ENCODE results near the gene SLC10A1.
"Not testable (repeated sequence)": the region's sequence is repeated elsewhere in the genome, so short reads cannot be mapped to it uniquely, and the experiment has no call there.

SLC10A1 gene

DNA sequence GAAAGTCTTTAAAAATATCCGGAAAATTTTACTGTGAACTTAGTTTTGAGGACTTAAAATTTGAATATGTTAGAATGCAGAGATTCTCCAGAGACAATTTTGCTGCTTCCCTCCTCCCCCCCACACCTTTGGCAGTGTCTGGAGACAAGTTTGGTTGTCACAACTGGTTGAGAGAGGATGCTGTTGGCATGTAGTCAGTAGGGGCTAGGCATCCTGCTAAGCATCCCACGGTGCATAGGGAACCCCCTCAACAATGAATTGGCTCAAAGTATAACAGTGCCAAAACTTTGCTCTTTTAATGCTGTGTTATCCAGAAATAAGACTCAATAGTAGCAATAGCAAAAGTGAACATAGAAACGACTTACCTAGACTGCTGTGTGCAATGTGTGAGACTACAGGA, 26.5 kb downstream of the SLC10A1 start:
- no peak for DNase-seq

DNA sequence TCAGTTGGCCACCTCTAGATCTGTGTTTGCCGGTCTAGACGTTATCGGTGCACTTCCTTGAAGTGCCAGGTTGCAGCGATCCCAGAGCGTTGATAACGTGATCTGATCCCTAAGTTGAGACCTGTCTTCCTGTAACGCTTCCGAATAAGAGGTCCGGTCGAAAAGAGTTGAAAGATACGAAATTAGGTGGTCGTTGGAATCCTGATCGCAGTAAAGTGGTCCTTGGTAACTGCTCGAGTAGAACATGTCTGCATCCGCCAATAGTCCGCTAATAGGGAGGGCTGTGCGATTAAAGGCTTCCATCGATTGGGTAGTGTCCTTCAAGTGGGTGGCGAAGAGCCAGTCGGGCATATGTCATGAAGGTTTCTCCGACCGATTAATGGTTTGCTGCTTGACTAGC, 27.4 kb downstream of the SLC10A1 start:
- no peak for DNase-seq

DNA sequence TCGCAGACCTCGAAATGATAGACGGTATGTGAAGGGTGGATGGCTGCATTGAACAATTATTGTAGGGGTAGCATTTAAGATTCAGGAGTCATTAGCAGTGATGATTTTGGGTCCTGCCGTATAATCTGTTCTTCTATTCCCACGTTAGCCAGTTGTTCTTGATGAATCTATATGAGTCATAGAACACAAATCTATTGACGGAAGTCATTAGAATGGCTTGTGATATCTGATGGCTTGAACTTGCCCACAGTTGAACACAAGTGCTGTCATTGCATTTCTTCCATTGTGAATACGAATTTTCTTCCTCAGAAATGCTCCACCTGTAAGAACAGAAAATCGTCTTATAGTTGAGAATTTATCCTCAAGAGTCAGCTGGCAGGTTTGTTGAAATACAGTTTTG, 28.2 kb downstream of the SLC10A1 start:
- no peak for DNase-seq

DNA sequence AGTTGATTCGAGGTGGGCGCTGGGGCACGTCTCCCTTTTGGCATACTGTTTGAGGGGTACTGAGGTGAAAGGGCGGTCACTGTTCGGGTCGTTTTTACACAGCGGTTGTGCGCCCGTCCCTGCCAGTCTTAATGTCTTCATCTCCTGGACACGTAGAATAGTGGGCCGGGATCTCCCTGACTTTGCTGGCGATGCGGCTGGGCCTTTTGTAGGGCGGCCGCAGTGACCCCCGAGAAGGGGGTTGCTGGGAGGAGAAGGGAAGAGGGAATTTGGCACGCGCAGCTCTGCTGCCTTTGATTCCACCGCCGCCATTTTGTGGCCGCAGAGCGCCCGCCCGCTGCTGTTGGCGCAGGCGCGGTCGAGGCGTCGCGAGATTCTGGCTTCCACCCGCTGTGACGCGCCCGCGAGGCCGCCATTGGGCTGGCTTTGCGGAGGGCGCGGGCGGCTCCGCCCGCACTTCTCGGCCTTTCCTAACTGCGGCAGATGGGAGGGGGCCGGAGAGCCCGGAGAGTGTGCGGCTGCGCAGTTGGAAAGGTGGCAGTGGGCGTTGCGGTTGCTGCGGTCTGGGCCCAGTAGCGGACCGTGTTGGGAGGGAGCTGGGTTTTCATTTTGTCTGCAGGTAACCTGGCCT, 29.6 kb downstream of the SLC10A1 start:
- peak; percentile 52 to 93 (median 83) for DNase-seq

DNA sequence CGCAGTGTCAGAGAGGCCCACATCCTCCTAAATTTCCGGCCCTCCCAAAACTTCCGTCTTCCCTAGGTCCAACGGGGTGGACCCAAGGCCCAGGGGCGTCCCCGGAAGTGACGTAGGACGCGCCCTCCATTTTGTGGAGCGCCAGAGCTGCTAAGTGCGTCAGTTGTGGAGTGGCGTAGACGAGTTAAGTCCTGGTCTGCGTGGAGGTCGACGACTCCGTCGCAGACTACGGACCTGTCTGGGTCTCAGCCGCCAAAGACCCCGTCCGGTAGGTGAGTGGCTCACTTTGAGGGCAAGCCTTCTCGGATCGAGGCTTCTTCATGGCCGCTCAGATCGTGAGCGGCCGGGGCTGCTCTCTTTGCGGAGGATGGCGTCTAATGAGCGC, 30.1 kb downstream of the SLC10A1 start, which contains the start of gene SRSF5:
SRSF5 (plus strand) TSS at position 159 of the 385 bp plus-strand sequence. CDS start 1,015 bp downstream, outside the sequence.
- peak; percentile 62 to 97 (median 91) for DNase-seq

DNA sequence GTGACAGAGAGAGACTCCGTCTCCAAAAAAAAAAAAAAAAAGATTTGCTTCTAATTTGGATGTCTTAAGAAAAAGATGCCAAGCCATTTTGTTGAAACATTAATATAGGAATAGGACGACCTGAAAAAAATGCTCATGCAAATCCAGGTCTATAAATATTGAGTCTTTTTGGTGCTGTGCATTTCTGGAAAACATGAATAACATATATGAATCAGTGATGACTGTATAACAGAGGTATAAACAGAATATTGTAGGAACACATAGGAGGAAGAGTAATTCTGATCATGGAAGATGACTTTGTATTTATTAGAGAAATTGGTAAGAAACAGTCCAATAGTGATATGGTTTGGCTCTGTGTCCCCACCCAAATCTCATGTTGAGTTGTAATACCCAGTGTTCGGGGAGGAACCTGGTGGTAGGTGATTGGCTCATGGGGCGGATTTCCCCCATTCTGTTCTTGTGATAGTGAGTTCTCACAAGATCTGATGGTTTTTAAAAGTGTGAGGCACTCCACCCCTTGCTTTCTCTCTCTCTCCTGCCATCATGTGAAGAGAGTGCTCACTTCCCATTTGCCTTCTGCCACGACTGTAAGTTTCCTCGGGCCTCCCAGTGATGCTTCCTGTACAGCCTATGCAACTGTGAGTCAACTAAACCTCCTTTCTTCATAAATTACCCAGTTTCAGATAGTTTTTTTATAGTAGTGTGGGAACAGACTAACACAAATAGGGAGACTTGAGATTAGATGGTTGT, 33.1 kb downstream of the SLC10A1 start:
- no peak for DNase-seq

DNA sequence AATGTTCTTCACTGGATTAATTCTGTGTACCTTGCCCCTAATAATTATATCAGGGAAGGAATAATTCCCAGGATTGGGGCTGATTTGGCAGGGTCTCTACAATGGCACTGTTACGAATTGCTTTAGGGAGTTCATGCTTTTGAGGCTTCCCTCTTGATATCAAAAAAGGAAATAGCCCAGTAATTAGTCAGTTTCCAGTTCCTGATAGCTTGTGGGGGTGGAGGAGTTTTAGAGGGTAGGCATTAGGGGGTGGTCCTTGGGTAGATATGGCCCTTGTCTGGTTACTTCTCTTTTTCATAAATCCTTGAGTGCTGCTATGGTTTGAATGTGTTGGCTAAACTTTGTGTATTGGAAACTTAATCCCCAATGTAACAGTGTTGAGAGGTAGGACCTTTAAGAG, 36.2 kb downstream of the SLC10A1 start:
- DNase-seq = no peak

DNA sequence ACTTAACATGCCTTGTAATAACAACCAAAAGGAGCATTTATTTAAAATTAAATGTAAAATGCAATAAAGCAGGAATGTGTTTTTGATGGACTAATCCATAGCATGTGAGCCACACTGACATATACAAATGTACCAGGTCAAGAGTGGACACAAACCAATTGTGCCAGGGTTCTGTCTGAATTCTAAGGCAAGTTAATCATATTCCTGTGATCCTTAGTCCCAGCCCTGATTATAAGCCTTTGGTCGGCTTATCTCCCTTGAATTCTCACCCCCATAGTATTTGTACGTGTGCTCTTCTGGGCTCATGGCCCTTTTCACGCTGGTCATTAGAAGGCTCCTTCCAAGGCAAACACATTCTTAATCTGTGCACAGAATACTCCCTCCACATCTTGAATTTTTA, 40.7 kb downstream of the SLC10A1 start:
- no peak for DNase-seq

DNA sequence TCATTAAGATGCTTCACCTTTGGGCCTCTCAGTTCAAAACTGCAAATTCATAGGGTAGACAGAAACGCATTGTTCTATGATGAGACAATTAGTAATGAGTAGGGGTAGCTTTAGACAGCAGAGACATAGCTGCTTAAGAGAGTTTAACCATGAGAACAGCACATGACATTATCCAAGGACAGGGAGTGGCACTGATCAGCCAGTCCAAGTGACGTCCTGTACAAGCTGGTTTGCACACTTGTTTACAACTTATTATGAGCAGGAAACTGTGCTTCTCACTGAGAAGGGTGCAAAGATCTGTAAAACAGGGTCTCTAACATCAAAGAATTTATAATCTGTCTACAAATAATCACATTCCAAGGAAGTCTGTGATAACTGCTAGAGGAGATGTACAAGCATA, 41.3 kb downstream of the SLC10A1 start:
- DNase-seq = no peak

DNA sequence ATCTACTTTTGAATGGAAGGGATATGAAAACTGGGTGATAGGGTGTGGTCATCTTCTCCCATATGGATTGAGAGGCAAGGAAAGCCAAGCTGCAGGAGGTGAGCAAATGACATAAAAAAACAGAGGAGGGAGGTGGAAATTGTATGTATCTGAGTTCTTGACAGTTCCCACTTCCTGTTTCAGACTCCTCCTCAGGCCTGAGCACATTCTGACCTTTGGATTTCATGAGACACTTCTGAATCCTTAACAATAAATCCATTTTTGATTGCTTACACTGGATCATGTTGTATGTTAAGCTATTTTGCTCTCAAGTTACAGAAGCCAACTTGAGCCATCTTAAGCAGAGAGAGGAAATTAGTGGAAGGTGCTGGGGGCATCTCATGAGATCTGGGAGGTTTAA, 41.7 kb downstream of the SLC10A1 start:
- no peak for DNase-seq

DNA sequence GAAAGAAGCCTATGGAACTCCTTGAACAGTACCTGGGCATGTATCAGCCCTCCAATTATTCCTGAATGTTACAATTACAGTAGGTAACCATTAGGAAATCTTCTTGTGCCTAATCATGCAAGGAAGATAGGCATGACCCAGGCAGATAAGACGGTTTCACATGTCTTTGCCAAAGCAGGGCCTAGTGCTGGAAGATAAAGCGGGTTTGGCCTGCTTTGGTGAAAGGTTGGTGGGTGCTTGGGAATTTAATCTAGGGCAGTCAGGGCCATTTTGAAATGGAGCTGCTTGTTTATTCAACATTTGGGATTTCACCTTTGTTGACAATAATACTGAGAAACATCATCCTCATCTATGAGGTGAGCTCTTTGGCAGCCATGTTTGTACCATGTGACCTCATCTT, 42.6 kb downstream of the SLC10A1 start:
- DNase-seq = no peak

DNA sequence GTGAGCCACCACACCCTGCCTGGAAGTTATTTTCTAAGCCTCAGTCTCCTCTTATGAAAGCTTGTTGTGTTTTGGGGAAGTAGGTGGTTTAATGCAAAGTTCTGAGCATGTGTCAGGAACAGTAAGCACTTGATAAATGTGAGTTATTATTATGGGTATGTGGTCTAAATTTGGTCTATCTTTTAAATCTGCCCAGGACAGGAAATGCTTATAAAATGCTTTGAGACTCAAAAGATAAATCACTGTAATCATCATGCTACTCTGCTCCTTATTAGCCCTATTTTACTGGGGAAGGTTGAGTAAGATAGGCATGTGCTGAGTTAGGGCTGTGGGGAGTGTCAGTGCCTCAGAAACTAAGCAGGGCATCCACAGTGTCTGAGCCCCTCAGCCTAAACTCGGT, 43.2 kb downstream of the SLC10A1 start:
- DNase-seq = no peak

DNA sequence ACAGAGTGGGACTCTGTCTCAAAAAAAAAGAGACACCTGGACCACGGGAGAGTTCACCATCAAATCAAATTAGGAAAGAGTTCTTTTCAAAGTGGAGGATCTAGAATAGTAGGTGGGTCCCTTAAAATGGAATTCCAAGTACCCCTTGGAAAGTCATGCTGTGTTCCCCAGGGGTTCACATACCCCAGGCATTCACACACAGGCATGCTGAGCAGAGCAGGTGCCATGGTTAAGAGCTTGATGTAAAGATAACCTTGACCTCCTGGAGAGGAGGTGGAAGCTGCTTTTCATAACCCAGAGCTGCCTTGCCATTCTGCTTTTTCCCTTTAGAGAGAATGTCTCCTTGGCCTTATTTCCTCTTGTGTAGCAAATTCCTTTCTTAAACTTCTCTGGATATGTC, 44.3 kb downstream of the SLC10A1 start:
- no peak for DNase-seq

DNA sequence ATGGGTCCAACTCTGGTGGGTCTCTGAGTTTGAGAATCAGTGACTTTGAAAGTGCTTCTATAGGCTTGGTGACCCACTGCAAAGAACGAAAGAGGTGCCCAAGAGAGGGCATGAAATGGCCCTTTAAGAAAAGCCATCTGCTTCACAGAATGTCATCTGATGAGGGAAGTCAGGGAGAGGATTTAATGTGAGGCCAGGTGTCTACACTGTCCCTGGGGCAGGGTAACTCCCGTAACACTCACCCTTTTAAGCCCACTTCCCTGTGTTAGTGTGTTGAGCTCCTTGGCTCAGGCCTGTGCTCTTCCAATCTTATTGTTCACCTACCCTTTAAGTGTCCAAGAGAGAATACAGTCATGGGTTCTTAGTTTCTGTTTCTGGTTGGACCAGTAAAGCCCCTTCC, 46.5 kb downstream of the SLC10A1 start:
- DNase-seq = no peak

DNA sequence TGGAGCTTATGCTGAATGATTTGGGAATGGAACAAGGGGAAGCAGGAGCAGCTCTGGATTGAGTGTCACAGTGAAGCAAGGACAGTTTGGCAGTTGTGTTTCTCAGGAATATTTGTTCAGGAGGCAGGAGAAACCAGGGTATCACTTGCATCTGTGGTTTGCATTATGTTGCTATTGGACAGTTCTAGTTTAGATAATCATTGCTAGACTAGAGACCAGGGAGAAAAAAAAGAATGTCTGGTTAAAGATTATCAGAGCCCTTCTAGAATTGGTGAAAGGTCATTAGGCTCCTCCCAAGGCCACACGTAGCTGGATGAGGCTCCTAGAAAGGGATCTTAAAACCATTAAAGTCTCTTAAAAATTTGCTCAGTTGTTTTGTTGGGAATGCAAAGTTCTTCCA, 47.1 kb downstream of the SLC10A1 start:
- no peak for DNase-seq

DNA sequence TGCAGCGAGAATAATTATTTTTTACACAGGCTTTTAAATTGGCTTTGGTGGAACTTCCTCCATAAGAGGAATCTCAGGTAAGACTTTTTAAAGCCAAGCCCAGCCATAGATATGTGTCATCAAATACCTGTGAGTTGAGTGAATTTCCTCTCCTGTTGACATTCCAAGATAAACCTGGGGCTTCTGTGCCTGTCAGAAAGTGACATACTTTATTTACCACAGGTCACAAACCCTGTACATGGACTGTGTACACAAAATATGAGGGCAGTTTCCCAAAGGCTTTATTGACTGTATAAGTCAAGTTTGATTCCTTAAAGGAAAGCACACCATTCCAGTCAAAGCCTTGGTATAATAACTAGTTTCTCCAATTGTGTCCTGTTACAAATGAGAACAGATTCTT, 56.0 kb downstream of the SLC10A1 start:
- DNase-seq = no peak

DNA sequence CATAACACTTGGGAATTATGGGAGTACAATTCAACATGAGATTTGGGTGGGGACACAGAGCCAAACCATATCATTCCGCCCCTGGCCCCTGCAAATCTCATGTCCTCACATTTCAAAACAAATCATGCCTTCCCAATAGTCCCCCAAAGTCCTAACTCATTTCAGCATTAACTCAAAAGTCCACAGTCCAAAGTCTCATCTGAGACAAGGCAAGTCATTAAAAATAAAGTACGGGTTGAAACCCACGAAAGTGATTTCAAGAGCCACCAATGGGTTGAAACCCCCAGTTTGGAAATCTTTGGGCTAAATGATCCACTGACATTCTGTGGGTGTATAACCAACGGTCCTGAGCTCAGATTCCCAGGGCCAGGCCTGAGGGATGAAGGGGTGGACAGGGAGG, 60.6 kb downstream of the SLC10A1 start:
- DNase-seq = not testable (repeated sequence)

DNA sequence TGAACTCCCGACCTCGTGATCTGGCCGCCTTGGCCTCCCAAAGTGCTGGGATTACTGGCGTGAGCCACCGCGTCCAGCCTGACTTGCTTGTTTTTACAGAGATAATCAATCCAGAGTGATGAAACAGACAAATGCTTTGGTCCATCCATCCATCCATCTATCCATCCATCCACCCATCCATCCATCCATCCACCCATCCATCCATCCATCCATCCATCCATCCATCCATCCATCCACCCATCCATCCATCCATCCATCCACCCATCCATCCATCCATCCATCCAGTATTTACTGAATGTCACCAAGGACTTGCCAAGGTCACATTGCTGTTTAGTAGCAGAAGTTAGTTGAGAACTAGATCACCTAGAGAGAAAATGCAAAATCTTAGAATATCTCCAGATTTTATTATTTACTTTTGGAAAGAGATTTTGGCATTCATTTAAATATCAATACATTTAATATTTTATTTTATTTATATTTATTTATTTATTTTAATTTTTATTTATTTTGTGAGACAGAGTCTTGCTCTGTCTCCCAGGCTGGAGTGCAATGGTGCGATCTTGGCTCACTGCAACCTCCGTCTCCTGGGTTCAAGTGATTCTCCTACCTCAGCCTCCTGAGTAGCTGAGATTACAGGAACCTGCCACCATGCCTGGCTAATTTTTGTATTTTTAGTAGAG, 65.0 kb downstream of the SLC10A1 start:
- not testable (repeated sequence) for DNase-seq

DNA sequence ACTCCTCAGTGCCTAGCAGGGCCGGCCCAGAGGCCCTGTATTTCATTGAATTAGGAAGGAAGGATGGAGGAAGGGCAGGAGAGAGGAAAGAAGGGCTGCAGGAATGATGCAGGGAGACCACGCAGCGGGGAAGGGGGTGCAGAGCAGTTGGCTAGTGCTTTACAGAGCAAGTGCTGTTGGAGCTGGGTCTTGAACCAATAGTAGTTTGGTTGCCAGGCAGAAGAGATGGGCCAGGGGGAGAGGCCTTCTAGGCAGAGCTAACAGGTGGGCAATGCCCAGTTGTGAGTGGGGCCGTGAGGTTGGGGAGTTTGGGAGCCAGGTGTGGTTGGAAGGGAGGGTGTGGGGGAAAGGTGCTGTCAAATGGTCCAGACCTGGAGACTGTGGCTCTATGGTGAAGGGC, 69.2 kb downstream of the SLC10A1 start:
- no peak for DNase-seq

DNA sequence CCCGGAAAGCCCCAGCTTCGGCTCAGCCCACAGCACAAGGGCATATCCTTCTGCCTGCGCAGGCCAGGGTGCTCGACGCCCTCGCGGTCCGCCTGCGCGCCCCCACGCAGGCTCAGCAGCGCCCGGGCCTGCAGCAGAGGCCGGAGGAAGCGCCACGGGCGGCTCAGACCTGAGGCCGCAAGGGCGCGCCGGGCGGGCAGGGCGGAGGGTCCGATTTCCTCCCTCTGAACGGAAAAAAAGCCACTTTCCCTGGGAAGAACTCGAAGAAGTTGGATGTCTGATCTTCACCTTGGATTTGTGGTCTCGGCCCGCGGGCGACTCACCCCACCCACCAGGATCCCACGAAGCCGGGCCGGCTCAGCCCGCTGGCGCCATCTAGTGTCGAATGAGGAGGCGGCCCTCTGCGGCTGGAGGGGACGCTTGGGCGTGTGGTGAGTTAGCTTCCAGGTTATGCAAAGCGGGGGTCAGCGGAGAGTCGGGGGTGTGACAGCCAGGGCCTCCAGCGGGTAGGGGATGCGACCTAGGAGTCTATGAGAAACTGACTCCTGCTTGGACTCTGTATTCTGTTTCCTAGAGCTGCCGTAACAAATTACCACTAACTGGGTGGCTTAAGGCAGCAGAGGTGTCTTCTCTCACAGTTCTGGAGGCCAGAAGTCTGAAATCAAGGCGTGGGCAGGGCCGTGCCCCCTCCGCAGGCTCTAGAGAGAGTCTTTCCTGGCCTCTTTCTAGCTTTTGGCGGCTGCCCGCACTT, 70.1 kb downstream of the SLC10A1 start:
- peak in 49 of 51 donors; percentile 21 to 88 (median 68) for DNase-seq
